ENCODE measurements around the gene BRMS1.
"Not testable (repeated sequence)": the region's sequence is repeated elsewhere in the genome, so short reads cannot be mapped to it uniquely, and the experiment has no call there.

The BRMS1 gene

GRCh38 chr11:66325263-66325671, 19.6 kb downstream of the BRMS1 start:
- TF ChIP-seq, protein P1, sequence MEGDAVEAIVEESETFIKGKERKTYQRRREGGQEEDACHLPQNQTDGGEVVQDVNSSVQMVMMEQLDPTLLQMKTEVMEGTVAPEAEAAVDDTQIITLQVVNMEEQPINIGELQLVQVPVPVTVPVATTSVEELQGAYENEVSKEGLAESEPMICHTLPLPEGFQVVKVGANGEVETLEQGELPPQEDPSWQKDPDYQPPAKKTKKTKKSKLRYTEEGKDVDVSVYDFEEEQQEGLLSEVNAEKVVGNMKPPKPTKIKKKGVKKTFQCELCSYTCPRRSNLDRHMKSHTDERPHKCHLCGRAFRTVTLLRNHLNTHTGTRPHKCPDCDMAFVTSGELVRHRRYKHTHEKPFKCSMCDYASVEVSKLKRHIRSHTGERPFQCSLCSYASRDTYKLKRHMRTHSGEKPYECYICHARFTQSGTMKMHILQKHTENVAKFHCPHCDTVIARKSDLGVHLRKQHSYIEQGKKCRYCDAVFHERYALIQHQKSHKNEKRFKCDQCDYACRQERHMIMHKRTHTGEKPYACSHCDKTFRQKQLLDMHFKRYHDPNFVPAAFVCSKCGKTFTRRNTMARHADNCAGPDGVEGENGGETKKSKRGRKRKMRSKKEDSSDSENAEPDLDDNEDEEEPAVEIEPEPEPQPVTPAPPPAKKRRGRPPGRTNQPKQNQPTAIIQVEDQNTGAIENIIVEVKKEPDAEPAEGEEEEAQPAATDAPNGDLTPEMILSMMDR (IDR thresholded peaks at IDR 0.05; ENCODE audit: insufficient read depth, low read length, poor library complexity, severe bottlenecking): no peak
- Histone ChIP-seq H3K4me3 (replicated peaks; ENCODE audit: low read depth, low read length) (no peak overlapping the region), H3K36me3 (ENCODE audit: control insufficient read depth, insufficient read depth, low read length) (no peaks in the 10 kb centered on the region), H3K27me3 (replicated peaks; ENCODE audit: control insufficient read depth, insufficient read depth, low read length) (no peaks in the 10 kb centered on the region)
- DNase-seq (ENCODE audit: extremely low read depth, insufficient read length): no peak

DNA sequence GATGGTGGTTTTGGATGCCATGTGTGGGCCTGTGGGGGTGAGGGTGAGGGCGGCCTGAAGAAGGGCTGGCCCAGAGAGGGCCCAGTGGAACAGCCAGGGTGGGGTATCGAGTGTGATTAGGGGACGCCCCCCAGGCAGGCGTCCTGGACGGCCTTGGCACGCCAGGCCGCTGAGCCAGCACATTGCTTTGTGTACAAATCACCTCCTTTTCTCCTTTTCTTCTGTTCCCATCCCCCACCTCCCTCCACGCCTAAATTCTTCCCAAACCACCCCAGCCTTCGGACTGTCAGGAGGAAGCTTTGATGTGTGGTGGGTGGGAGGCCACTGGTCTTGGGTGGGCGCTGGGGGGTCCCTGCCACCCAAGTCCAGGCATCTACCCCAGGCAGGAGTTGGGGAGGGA, 20.2 kb downstream of the BRMS1 start:
- H3K36me3 ChIP-seq (ENCODE audit: control insufficient read depth, insufficient read depth, low read length): no peaks in the 10 kb centered on the region
- no peak for DNase-seq (ENCODE audit: extremely low read depth, insufficient read length)
- TF ChIP-seq, protein P1 (IDR thresholded peaks at IDR 0.05; ENCODE audit: insufficient read depth, low read length, poor library complexity, severe bottlenecking): no peak
- H3K4me3 ChIP-seq (replicated peaks; ENCODE audit: low read depth, low read length): no peak overlapping the region
- no peaks in the 10 kb centered on the region for H3K27me3 ChIP-seq (replicated peaks; ENCODE audit: control insufficient read depth, insufficient read depth, low read length)

DNA sequence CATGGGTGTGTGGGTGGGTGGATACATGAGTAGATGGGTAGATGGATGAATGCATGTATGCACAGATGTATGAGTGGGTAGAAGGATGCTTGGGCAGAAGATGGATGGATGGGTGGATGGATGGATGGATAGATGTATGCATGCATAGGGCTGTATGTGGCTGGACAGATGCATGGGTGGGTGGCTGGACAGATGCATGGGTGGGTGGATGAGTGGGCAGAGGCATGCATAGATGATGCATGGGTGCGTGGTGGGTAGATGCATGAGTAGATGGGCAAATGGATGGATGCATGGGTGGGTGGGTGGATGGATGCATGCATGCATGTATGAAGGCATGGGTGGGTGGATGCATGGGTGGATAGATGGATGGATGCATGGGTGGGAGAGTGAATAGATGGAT, 21.2 kb downstream of the BRMS1 start:
- TF ChIP-seq, protein P1 (IDR thresholded peaks at IDR 0.05; ENCODE audit: insufficient read depth, low read length, poor library complexity, severe bottlenecking): no peak
- Histone ChIP-seq H3K36me3 (ENCODE audit: control insufficient read depth, insufficient read depth, low read length) (no peaks in the 10 kb centered on the region), H3K27me3 (replicated peaks; ENCODE audit: control insufficient read depth, insufficient read depth, low read length) (no peaks in the 10 kb centered on the region), H3K4me3 (replicated peaks; ENCODE audit: low read depth, low read length) (no peak overlapping the region)
- no peak for DNase-seq (ENCODE audit: extremely low read depth, insufficient read length)

GRCh38 chr11:66322732-66323427, 22.0 kb downstream of the BRMS1 start:
- no peak overlapping the region for H3K4me3 ChIP-seq (replicated peaks; ENCODE audit: low read depth, low read length)
- TF ChIP-seq, protein P1 (IDR thresholded peaks at IDR 0.05; ENCODE audit: insufficient read depth, low read length, poor library complexity, severe bottlenecking): no peak
- H3K36me3 ChIP-seq (ENCODE audit: control insufficient read depth, insufficient read depth, low read length): no peaks in the 10 kb centered on the region
- H3K27me3 ChIP-seq (replicated peaks; ENCODE audit: control insufficient read depth, insufficient read depth, low read length): no peaks in the 10 kb centered on the region
- no peak for DNase-seq (ENCODE audit: extremely low read depth, insufficient read length)

- TF ChIP-seq, protein P1 (IDR thresholded peaks at IDR 0.05; ENCODE audit: insufficient read depth, low read length, poor library complexity, severe bottlenecking): no peak
- DNase-seq (ENCODE audit: extremely low read depth, insufficient read length): no peak
- Histone ChIP-seq H3K36me3 (ENCODE audit: control insufficient read depth, insufficient read depth, low read length) (no peaks in the 10 kb centered on the region), H3K4me3 (replicated peaks; ENCODE audit: low read depth, low read length) (no peak overlapping the region), H3K27me3 (replicated peaks; ENCODE audit: control insufficient read depth, insufficient read depth, low read length) (no peaks in the 10 kb centered on the region)
Observed at GRCh38 chr11:66321606-66322005, 23.3 kb downstream of the BRMS1 start.

- H3K27me3 ChIP-seq (replicated peaks; ENCODE audit: control insufficient read depth, insufficient read depth, low read length); H3K36me3 ChIP-seq (ENCODE audit: control insufficient read depth, insufficient read depth, low read length); H3K4me3 ChIP-seq (replicated peaks; ENCODE audit: low read depth, low read length); DNase-seq (ENCODE audit: extremely low read depth, insufficient read length): not testable (repeated sequence)
Observed at GRCh38 chr11:66320748-66321147, 24.2 kb downstream of the BRMS1 start.

GRCh38 chr11:66320289-66320688, 24.6 kb downstream of the BRMS1 start:
- H3K27me3 ChIP-seq (replicated peaks; ENCODE audit: control insufficient read depth, insufficient read depth, low read length); H3K36me3 ChIP-seq (ENCODE audit: control insufficient read depth, insufficient read depth, low read length); DNase-seq (ENCODE audit: extremely low read depth, insufficient read length); H3K4me3 ChIP-seq (replicated peaks; ENCODE audit: low read depth, low read length): not testable (repeated sequence)
